ENCODE measurements around the gene HGS. TPM values are rescaled to one million over a fixed set of nuclear protein-coding genes. Genes with fewer than 3 reads are reported as not detected.

HGS gene
- total RNA-seq, 1 donor from 2014 or later, result 117 TPM

DNA sequence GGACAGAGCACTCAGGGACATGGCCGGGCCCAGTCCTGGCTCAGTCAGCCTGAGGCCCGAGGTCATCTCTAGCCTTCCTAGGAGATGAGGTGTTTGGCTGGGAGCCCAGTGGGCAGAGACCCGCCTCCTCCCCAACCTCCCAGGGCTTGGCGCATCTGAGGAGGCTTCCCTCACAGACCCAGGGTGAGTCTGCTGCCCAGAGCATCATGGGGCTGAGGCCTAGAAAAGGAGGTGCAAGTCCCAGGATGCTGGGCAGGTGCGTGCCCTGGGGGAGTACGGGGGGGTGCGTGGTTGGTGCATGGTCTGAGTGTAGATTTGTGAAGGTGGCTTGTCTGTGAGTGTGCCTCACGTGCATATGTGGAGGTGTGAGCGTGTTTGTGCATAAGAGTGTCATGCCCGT lies 32.1 kb upstream of the HGS start:
- no peak for DNase-seq (ENCODE audit: extremely low spot score, unreplicated experiment)
- H3K27me3 Mint-ChIP-seq (ENCODE audit: unreplicated experiment), result no peaks in the 10 kb centered on the region
- TF ChIP-seq, protein P1, sequence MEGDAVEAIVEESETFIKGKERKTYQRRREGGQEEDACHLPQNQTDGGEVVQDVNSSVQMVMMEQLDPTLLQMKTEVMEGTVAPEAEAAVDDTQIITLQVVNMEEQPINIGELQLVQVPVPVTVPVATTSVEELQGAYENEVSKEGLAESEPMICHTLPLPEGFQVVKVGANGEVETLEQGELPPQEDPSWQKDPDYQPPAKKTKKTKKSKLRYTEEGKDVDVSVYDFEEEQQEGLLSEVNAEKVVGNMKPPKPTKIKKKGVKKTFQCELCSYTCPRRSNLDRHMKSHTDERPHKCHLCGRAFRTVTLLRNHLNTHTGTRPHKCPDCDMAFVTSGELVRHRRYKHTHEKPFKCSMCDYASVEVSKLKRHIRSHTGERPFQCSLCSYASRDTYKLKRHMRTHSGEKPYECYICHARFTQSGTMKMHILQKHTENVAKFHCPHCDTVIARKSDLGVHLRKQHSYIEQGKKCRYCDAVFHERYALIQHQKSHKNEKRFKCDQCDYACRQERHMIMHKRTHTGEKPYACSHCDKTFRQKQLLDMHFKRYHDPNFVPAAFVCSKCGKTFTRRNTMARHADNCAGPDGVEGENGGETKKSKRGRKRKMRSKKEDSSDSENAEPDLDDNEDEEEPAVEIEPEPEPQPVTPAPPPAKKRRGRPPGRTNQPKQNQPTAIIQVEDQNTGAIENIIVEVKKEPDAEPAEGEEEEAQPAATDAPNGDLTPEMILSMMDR (IDR thresholded peaks at IDR 0.05), result no peak
- H3K4me3 Mint-ChIP-seq (ENCODE audit: unreplicated experiment), result no peak overlapping the region
- H3K36me3 Mint-ChIP-seq (ENCODE audit: unreplicated experiment), result no peaks in the 10 kb centered on the region
- H3K9me3 Mint-ChIP-seq (ENCODE audit: unreplicated experiment), result no peaks in the 10 kb centered on the region
- peak overlapping the region; percentile 19 for H3K27ac Mint-ChIP-seq (ENCODE audit: unreplicated experiment)
- peaks cover 14% of the 10 kb centered on the region for H3K4me1 Mint-ChIP-seq (ENCODE audit: unreplicated experiment)

DNA sequence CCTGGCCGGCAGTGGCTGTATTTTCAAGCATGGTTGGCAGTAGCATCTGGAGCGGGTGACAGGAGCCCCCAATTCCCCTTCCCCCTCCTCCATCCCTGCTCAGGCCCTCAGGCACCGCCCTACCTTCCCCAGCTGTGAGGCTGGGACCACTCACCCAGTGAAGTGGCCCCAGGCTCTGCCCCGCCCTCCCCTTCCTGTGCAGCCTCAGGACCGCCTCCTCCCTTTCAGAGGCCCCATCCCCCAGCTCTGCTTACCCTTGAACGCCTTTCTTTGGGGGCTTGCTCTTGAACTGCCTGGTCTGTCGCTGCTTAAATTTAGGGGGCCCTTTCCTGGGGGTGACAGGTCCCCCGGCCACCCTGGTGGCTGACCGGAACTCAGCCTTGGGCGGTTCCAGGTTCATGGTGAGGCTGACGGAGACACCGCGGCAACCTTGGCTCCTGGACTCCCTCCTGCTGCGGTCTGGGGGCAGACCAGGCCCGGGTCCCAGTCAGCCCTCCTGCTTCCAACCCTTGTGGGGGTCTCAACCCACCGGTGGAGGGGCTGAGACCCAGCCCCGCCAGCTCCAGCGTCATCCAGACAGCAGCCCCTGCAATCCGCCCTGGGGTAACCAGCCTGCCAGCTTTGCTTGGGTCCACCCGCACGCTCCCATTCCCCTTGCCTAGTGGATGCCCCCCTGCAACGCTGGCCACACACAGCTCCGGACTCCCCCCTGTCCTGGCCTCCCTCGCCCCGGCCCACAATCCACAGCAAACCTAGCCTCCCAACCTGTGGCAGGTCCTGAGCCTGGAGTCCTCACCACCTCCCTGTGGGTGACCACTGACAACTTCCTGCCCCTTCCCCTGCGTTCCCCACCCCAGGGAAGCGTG lies 30.7 kb upstream of the HGS start:
- H3K4me1 Mint-ChIP-seq (ENCODE audit: unreplicated experiment), result peaks cover 14% of the 10 kb centered on the region
- TF ChIP-seq, protein P1 (IDR thresholded peaks at IDR 0.05), result no peak
- no peaks in the 10 kb centered on the region for H3K36me3 Mint-ChIP-seq (ENCODE audit: unreplicated experiment)
- H3K27ac Mint-ChIP-seq (ENCODE audit: unreplicated experiment), result no peak overlapping the region
- no peaks in the 10 kb centered on the region for H3K27me3 Mint-ChIP-seq (ENCODE audit: unreplicated experiment)
- H3K9me3 Mint-ChIP-seq (ENCODE audit: unreplicated experiment), result no peaks in the 10 kb centered on the region
- peak overlapping the region; percentile 29 for H3K4me3 Mint-ChIP-seq (ENCODE audit: unreplicated experiment)
- DNase-seq (ENCODE audit: extremely low spot score, unreplicated experiment), result no peak

DNA sequence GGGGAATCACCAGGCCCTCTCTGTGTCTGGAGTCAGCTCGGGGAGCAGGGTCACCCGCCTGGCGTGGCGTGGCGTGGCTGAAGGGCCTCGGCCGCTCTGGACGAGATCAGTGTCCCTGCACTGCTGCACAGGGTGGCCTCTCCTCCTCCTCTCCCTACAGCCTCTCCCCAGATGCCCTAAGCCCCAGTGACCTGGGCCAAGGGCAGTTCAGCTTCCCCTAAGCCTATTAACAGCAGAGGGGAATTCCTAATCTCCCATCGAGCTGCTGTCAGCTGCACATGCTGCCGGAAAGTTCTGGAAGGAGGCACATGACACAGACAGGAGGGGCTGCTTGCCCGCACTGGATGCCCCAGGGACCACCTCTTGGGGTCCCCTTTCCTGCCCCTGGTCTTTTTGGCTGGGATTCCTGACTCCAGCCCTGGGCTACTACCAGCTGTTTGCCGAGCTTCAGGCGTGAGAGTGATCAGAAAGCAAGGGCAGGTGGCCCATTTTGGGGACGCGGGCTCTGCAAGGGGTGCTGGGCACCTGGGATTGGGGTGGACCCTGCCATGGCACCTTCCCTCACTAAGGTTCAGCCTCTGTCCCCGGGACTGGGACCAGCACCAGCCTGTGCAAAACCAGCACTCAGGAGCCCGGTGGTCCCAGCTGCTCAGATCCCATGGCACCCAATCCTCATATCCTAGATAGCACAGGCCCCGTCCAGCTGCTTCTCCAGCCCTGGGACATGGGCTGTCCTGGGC lies 28.3 kb upstream of the HGS start:
- Mint-ChIP-seq H3K36me3 (ENCODE audit: unreplicated experiment) (no peaks in the 10 kb centered on the region), H3K4me1 (ENCODE audit: unreplicated experiment) (peaks cover 14% of the 10 kb centered on the region), H3K9me3 (ENCODE audit: unreplicated experiment) (no peaks in the 10 kb centered on the region), H3K27ac (ENCODE audit: unreplicated experiment) (no peak overlapping the region), H3K4me3 (ENCODE audit: unreplicated experiment) (no peak overlapping the region), H3K27me3 (ENCODE audit: unreplicated experiment) (no peaks in the 10 kb centered on the region)
- TF ChIP-seq, protein P1 (IDR thresholded peaks at IDR 0.05), result no peak
- no peak for DNase-seq (ENCODE audit: extremely low spot score, unreplicated experiment)

DNA sequence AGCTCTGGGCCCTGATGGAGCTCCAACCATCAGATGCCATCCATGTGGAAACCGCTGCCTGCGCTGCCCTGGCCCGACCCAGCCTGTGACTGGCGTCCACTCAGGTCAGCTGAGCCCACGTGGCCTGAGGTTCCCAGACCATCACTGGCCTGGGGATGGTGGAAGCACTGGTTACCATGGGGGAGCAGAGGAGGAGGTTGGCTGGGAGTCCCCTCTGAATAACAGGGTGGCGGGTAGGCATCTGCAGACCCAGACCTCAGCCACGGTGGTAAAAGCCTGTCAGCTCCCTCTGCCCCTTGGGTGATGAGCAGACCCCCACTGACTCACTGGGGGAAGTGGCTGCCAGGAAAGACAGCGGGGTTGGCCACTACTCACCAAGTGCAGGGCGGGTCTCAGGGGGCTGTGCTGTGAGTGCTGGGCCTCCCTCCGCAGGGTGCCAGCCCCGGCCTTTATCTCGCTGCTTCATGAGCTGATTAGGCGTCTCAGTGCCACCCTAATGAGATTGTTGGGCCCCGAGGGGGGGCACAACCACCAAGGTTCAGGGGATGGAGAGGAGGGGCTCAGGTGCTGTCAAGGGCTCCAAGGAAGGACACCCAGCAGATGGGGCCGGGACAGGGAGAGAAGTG lies 27.6 kb upstream of the HGS start, which contains the start of gene PDE6G:
TSS of gene PDE6G (minus strand) at position 425 of the 626 bp plus-strand sequence. CDS start 3,237 bp downstream, outside the sequence.
- TF ChIP-seq, protein P1 (IDR thresholded peaks at IDR 0.05), result no peak
- DNase-seq (ENCODE audit: extremely low spot score, unreplicated experiment), result no peak
- Mint-ChIP-seq H3K27ac (ENCODE audit: unreplicated experiment) (no peak within 1 kb of the TSS), H3K27me3 (ENCODE audit: unreplicated experiment) (no peaks in the 10 kb centered on the region), H3K4me3 (ENCODE audit: unreplicated experiment) (no peak within 1 kb of the TSS), H3K4me1 (ENCODE audit: unreplicated experiment) (peaks cover 14% of the 10 kb centered on the region), H3K36me3 (ENCODE audit: unreplicated experiment) (no peaks in the 10 kb centered on the region), H3K9me3 (ENCODE audit: unreplicated experiment) (no peaks in the 10 kb centered on the region)
